Measurements from ENCODE around the gene ACTN4.

Gene ACTN4

GRCh38 chr19:38707512-38708114 is 60.2 kb downstream of the ACTN4 start:
- Histone ChIP-seq H3K36me3 (ENCODE audit: control insufficient read depth, insufficient read depth, low read length) (peaks cover 68% of the 10 kb centered on the region), H3K27me3 (replicated peaks; ENCODE audit: control insufficient read depth, insufficient read depth, low read length) (no peaks in the 10 kb centered on the region), H3K4me3 (replicated peaks; ENCODE audit: low read depth, low read length) (no peak overlapping the region)
- no peak for TF ChIP-seq CTCF (IDR thresholded peaks at IDR 0.05; ENCODE audit: insufficient read depth, low read length, poor library complexity, severe bottlenecking)
- no peak for DNase-seq (ENCODE audit: extremely low read depth, insufficient read length)

- DNase-seq (ENCODE audit: extremely low read depth, insufficient read length) = no peak
- Histone ChIP-seq H3K27me3 (replicated peaks; ENCODE audit: control insufficient read depth, insufficient read depth, low read length) (no peaks in the 10 kb centered on the region), H3K36me3 (ENCODE audit: control insufficient read depth, insufficient read depth, low read length) (peaks cover 73% of the 10 kb centered on the region), H3K4me3 (replicated peaks; ENCODE audit: low read depth, low read length) (no peak overlapping the region)
- no peak for TF ChIP-seq CTCF (IDR thresholded peaks at IDR 0.05; ENCODE audit: insufficient read depth, low read length, poor library complexity, severe bottlenecking)
Observed at GRCh38 chr19:38708413-38709024, 61.1 kb downstream of the ACTN4 start.

GRCh38 chr19:38709119-38709518 is 61.7 kb downstream of the ACTN4 start:
- Histone ChIP-seq H3K36me3 (ENCODE audit: control insufficient read depth, insufficient read depth, low read length) (peaks cover 68% of the 10 kb centered on the region), H3K27me3 (replicated peaks; ENCODE audit: control insufficient read depth, insufficient read depth, low read length) (no peaks in the 10 kb centered on the region), H3K4me3 (replicated peaks; ENCODE audit: low read depth, low read length) (no peak overlapping the region)
- DNase-seq (ENCODE audit: extremely low read depth, insufficient read length) = no peak
- TF ChIP-seq CTCF (IDR thresholded peaks at IDR 0.05; ENCODE audit: insufficient read depth, low read length, poor library complexity, severe bottlenecking) = no peak

GRCh38 chr19:38709671-38710415 is 62.4 kb downstream of the ACTN4 start:
- H3K27me3 ChIP-seq (replicated peaks; ENCODE audit: control insufficient read depth, insufficient read depth, low read length) = no peaks in the 10 kb centered on the region
- no peak for DNase-seq (ENCODE audit: extremely low read depth, insufficient read length)
- no peak overlapping the region for H3K4me3 ChIP-seq (replicated peaks; ENCODE audit: low read depth, low read length)
- peaks cover 68% of the 10 kb centered on the region for H3K36me3 ChIP-seq (ENCODE audit: control insufficient read depth, insufficient read depth, low read length)
- no peak for TF ChIP-seq CTCF (IDR thresholded peaks at IDR 0.05; ENCODE audit: insufficient read depth, low read length, poor library complexity, severe bottlenecking)

GRCh38 chr19:38710416-38710702 is 62.9 kb downstream of the ACTN4 start:
- H3K36me3 ChIP-seq (ENCODE audit: control insufficient read depth, insufficient read depth, low read length) = peaks cover 64% of the 10 kb centered on the region

More at GRCh38 chr19:38710416-38710702, 62.9 kb downstream of the ACTN4 start:
- TF ChIP-seq CTCF (IDR thresholded peaks at IDR 0.05; ENCODE audit: insufficient read depth, low read length, poor library complexity, severe bottlenecking) = no peak
- Histone ChIP-seq H3K4me3 (replicated peaks; ENCODE audit: low read depth, low read length) (no peak overlapping the region), H3K27me3 (replicated peaks; ENCODE audit: control insufficient read depth, insufficient read depth, low read length) (no peaks in the 10 kb centered on the region)
- no peak for DNase-seq (ENCODE audit: extremely low read depth, insufficient read length)

Data from GM06990 (cell line).